GM18520 (cell line): ENCODE measurements around the gene CPNE4.

Experiments used
- ATAC-seq: cut with Tn5 transposase; IDR thresholded peaks from one replicate; pipeline ENCODE4 v1.9.1; 2021; ENCODE audit not compliant: unreplicated experiment

Gene CPNE4

GRCh38 chr3:131803113-131803512 lies 231.7 kb downstream of the CPNE4 start:
- ATAC-seq, result no peak

- ATAC-seq, result no peak
These were observed 232.8 kb downstream of the CPNE4 start for GRCh38 chr3:131802029-131802428.

- ATAC-seq, result no peak
These were observed 233.2 kb downstream of the CPNE4 start for GRCh38 chr3:131801566-131801965.

- ATAC-seq, result no peak
These were observed 237.0 kb downstream of the CPNE4 start for GRCh38 chr3:131797776-131798175.

GRCh38 chr3:131796558-131797198 lies 238.1 kb downstream of the CPNE4 start:
- ATAC-seq, result peak; percentile 35

- ATAC-seq, result peak; percentile 3
These were observed 238.7 kb downstream of the CPNE4 start for GRCh38 chr3:131796111-131796510.

DNA sequence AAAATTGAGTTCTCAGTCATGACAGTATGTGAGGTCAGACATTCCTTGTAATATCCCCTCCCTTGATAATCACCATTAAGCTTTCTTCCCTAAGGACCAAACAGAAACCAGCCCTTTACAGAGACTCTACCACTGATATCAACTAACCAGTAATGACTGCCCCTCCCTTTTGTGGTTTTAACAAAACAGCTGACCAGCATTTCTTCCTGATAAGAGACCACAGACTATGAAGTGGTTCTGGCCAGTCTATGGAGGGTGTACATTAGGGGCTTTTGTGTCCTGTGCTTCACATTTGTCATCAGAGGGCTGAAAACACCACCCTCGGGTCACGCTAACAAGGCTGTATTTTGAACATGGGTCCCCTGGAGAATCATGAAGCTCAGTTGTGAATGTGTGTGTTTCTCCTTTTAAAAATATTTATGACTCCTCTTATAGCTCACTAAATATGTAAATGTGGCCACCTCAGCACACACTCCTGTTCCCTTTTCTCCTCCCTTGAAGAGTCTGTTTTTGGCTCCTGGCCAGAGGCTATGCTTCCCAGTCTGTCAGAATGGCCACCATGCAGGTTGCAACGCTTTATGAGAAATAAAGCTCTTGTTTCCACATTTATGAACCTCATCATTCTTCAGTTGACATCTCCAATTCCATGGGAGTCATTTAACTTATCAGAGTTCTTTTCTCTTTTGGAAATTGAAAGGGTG lies 239.3 kb downstream of the CPNE4 start:
- ATAC-seq, result peak; percentile 50

DNA sequence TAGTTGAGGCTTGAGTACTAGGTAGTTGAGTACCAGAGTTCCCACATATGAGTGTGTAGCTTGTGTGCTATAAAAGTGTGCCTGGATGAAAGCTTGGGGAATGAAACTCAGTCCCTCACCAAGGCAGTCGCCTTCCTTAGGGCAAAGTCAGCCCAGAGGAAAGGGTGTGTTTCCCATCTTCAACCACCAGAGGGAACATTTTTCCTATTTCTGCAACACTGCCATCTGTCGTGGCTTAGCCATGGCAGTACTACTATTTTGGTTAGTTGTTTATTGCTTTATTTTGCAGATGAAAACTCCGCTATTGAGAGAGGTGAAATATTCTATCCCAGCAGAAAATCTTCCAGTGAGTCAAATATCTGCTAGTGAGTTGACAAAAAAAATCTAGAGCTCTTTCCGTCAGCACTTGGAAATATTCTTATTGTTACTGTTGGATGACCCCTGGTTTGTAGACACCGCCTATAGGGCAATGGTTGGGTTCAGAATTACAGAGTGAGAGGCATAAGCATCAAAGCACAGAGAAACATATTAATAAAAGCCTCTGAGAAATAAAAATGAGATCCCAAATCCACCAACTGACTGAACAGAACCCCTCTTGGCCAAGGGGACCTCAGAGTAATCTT lies 239.9 kb downstream of the CPNE4 start:
- ATAC-seq, result peak; percentile 32

- ATAC-seq, result no peak
These were observed 240.9 kb downstream of the CPNE4 start for GRCh38 chr3:131793870-131794269.

DNA sequence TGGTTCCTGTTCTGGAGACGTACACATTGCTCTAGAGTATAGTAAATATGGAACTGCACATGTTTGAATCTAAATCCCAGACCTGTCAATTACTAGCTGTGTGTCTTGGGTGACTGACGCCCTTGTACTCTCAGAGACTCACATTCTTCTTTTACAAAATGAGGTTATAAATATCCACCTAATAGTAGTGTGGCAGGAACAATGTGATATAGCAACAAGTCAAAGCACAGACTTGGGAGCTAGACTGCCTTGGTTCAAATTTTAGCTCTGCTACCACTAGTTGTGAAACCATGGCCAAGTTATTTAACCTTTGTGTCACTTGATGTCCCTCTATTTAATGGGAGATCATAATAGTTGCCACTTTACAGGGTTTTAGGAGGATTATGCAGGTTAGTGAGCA lies 245.6 kb downstream of the CPNE4 start:
- ATAC-seq, result no peak

DNA sequence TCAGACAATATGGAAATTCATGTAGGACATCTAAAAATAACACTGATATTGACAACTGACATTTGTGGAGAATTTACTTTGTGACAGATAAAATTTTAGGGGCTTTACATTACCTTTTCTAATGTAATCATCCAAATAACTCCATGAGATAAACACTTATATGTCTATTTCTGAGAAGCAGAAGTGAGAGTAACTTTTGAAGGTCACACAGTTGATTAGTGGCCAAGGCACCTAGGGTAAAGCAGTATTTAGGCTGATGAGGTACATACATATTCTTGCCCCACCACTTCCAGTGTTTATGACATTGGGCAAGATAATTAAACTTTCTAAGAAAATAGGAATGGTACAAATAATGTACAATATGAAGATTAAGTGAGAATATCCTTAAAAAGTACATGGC lies 248.4 kb downstream of the CPNE4 start:
- ATAC-seq, result no peak

GRCh38 chr3:131782751-131783150 lies 252.1 kb downstream of the CPNE4 start:
- ATAC-seq, result no peak

- no peak for ATAC-seq
These were observed 256.3 kb downstream of the CPNE4 start for GRCh38 chr3:131778526-131778925.

- ATAC-seq, result no peak
These were observed 259.2 kb downstream of the CPNE4 start for GRCh38 chr3:131775650-131776049.

GRCh38 chr3:131772269-131773026 lies 262.4 kb downstream of the CPNE4 start:
- no peak for ATAC-seq

DNA sequence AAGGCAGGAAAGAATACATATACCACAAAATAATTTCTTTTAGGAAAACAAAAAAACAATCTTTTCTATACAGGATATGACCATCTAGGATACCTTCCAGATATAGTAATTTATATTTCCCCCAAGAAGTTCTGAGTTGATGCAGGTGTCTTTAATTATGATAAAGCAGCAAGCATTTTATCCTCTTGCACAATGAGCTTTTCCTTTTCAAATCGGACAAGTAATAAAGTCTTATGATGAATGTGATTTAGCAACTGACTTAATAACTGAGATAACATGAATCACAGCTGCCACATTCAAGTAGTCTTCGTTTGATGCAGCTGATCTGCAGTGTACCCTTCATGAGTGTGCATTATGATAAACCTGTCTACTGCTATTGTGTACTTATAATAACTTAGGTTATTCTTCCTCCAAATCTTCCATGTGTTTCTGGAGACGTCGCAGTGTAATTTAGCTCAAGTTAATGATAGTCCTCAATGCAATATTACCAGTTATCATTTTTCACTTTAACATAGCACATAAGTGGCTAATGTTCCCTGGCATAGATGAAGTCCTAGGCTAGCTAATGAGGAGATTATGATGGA lies 271.7 kb downstream of the CPNE4 start:
- no peak for ATAC-seq

- ATAC-seq, result no peak
These were observed 278.4 kb downstream of the CPNE4 start for GRCh38 chr3:131756405-131756804.

DNA sequence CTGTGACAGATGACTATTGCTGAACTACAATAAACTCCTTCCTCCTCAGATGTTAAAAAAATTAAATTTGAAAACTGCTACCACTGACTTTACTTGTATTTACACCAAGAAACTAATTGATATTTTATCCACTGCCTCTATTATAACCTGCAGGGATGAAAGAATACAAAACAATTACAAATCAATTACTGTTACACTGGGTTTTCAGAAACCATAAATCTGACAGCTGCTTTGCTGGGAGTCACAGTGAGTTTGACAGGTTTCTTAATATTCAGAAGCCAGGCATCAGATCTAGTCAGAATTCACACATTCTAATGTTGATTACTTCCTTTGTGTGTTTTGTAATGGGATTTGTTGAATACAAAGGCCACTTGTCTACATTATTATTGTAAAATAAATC lies 279.4 kb downstream of the CPNE4 start:
- no peak for ATAC-seq

- no peak for ATAC-seq
These were observed 284.6 kb downstream of the CPNE4 start for GRCh38 chr3:131750256-131750655.

- no peak for ATAC-seq
These were observed 285.0 kb downstream of the CPNE4 start for GRCh38 chr3:131749826-131750225.

- ATAC-seq, result no peak
These were observed 287.3 kb downstream of the CPNE4 start for GRCh38 chr3:131747466-131747865.
